Duodenal mucosa (tissue), 2 donors: ENCODE results near the gene NCS1.
A peak's percentile ranks its signal among the peaks of the same experiment; 100 is the strongest.

Experiments
- H3K27ac ChIP-seq: one replicate; pipeline ENCODE4 v1.7.0; 2013; ENCODE audit warnings: low read depth, low read length
- H3K27me3 ChIP-seq, 2 donors: one replicate each; pipeline ENCODE4 v1.7.0; 2013; ENCODE audit warnings: low read length in 2 of 2, control low read depth in 1 of 2; ENCODE audit not compliant: insufficient read depth in 2 of 2, control insufficient read depth in 1 of 2
- H3K36me3 ChIP-seq, 2 donors: one replicate each; pipeline ENCODE4 v1.7.0; 2013; ENCODE audit warnings: low read length in 2 of 2, control low read depth in 1 of 2; ENCODE audit not compliant: insufficient read depth in 2 of 2, control insufficient read depth in 1 of 2
- H3K4me1 ChIP-seq, 2 donors: one replicate each; pipeline ENCODE4 v1.7.0; 2013; ENCODE audit warnings: low read length in 2 of 2, control low read depth in 1 of 2; ENCODE audit not compliant: insufficient read depth in 2 of 2, control insufficient read depth in 1 of 2
- H3K4me3 ChIP-seq, 2 donors: one replicate each; pipeline ENCODE4 v1.7.0; 2013; ENCODE audit warnings: low read length in 2 of 2, low read depth in 1 of 2
- H3K9ac ChIP-seq, 2 donors: one replicate each; pipeline ENCODE4 v1.7.0; 2013; ENCODE audit warnings: low read length in 2 of 2, low read depth in 1 of 2
- H3K9me3 ChIP-seq, 2 donors: one replicate each; pipeline ENCODE4 v1.7.0; 2013; ENCODE audit warnings: low read length in 2 of 2, control low read depth in 1 of 2; ENCODE audit not compliant: control insufficient read depth in 1 of 2

The NCS1 gene

DNA sequence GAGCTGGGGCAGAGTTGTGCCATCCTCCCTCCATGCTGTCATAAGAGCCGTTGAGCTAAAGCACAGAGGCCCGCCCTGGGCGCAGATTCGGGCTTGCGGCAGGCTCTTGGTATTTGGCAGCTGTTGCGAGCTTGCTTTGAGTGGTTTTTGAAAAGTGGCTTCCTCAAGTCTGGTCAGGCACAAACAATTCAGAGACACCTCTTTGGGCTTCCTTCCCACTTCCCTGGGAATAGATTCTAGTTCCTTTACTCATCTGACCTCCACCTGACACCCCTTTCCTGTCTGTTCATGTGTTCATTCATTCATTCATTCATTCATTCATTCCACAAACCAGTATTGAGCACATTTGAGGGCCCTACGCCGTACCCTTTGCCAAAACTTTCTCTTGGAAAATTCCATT, 27.4 kb downstream of the NCS1 start:
- H3K36me3 ChIP-seq: no peaks in the 10 kb centered on the region
- no peaks in the 10 kb centered on the region for H3K27me3 ChIP-seq
- peaks cover 0 to 8% of the 10 kb centered on the region in 2 donors for H3K4me1 ChIP-seq
- H3K9ac ChIP-seq: no peak overlapping the region
- H3K4me3 ChIP-seq: no peak overlapping the region
- H3K27ac ChIP-seq: no peak overlapping the region
- no peaks in the 10 kb centered on the region for H3K9me3 ChIP-seq

DNA sequence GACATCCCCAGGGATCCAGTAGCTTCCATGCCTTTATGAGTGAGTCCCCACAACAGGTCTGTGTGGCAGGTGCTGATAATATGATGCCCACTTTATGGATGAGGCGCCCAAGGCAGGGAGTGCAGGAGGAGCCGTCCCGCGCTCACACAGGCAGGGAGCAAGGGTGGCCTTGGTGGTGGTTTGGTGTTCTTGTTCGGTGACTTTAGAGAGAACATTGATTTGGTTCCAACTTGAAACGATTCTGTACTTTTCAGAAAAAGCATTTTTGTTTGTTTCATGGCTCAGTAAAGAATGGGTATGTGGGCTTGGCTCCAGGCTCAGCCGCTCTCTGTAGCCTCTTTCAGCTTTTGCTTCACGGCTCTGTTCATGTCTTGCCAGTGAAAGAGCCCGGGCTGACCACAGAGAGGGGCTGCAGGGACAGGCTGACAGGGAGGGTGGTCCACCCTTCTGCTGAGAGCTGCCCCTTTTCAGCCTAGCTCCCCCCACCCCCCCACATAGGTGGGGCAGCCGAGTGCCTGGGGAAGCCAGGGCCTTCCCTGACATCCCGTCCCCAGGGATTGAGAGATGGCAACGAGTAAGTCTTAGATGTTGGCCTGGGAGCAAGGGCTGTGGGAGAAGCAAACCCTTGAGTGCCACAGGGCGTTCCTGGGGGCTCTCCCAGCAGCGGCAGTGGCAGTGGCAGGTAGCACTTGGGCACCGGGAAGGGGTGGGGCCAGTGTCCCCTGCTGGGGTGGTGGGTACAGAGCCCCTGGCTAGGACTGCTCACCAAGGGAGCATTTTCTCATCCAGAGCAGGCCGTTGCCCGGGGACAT, 28.0 kb downstream of the NCS1 start:
- H3K9me3 ChIP-seq: no peaks in the 10 kb centered on the region
- H3K4me1 ChIP-seq: peaks cover 0 to 8% of the 10 kb centered on the region in 2 donors
- no peaks in the 10 kb centered on the region for H3K36me3 ChIP-seq
- no peaks in the 10 kb centered on the region for H3K27me3 ChIP-seq
- H3K9ac ChIP-seq: no peak overlapping the region
- H3K4me3 ChIP-seq: no peak overlapping the region
- peak overlapping the region; percentile 25 for H3K27ac ChIP-seq

DNA sequence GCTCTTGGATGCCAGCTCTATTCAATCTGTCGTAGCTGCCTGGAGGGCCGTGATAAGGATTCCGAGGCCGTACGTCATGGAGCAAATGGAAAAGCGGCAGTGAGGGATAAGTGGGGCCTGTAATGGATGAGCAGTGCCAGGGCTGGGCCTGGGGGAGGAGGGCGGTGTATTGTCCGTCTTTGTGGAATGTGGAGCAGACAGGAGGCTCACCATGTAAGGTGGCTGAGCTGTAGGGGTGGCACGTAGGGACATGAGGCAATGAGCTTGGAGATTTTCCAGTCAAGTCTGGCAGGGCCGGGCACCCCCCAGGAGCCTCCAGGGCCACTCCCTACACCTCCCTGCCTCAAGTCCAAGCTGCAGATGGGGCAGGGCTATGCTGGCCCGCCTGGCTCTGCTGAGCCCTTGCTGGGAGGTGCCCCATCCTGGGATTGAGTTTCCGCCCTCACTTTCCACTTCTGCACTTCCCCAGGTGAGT, 29.2 kb downstream of the NCS1 start:
- Histone ChIP-seq H3K27ac (no peak overlapping the region), H3K9ac (no peak overlapping the region), H3K36me3 (no peaks in the 10 kb centered on the region), H3K27me3 (no peaks in the 10 kb centered on the region), H3K9me3 (no peaks in the 10 kb centered on the region), H3K4me1 (peaks cover 0 to 8% of the 10 kb centered on the region in 2 donors), H3K4me3 (no peak overlapping the region)

DNA sequence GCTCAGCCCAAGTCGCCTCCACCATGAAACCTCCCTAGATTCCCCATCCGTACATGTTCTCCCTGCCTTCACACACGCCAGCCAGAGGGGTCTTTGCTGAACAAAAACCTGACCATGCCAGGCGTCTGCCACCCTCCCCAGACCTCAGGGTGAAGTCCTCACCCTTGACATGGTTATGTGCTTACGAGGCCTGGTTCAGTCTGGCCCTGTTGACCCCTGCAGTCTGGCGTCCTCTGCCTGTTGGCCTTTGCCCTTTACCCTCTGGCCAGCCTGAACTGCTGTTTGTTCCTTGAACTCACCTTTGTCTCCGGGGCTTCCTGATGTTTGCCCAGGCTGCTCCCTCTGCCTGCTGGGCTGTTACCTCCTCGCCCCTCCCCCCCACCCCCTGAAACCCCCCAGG, 29.8 kb downstream of the NCS1 start:
- Histone ChIP-seq H3K27ac (no peak overlapping the region), H3K9me3 (no peaks in the 10 kb centered on the region), H3K4me1 (peaks cover 0 to 4% of the 10 kb centered on the region in 2 donors), H3K4me3 (no peak overlapping the region), H3K9ac (no peak overlapping the region), H3K27me3 (no peaks in the 10 kb centered on the region), H3K36me3 (no peaks in the 10 kb centered on the region)

DNA sequence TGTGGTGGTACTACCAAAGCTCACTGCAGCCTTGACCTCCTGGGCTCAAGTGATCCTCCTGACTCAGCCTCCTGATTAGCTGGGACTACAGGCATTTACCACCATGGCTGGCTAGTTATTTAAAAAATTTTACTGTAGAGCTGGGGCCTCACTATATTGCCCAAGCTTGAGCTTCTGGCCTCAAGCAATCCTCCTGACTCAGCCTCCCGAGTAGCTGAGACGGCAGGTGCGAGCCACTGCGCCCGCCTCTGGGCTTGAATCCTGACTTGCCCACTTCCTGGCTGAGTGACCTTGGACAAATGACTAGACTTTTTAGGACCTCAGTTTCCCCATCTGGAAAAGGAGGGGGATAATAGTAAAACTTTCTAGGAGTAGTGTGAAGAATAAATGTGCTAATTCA, 32.1 kb downstream of the NCS1 start:
- no peak overlapping the region for H3K9ac ChIP-seq
- H3K4me1 ChIP-seq: no peaks in the 10 kb centered on the region
- H3K9me3 ChIP-seq: no peaks in the 10 kb centered on the region
- no peak overlapping the region for H3K4me3 ChIP-seq
- H3K27me3 ChIP-seq: no peaks in the 10 kb centered on the region
- H3K27ac ChIP-seq: no peak overlapping the region
- no peaks in the 10 kb centered on the region for H3K36me3 ChIP-seq

DNA sequence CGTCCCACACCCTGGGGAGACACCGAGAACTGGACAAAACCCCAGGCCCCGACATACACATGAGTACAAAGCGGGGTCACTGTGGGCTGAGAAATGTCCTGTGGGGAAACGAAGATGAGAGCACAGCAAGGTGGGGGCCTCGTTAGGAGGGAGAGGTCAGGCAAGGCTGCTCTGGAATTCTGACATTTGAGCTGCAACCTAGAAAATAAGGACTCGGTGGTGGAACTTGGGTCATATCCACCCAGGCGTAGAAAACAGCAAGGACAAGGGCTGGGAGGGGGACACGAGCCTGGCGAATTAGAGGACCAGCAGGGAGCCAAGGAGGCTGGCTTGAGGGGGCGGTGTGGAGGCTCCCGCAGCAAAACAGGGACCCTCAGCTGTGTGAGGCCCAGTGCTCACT, 32.8 kb downstream of the NCS1 start:
- H3K4me3 ChIP-seq: no peak overlapping the region
- H3K9ac ChIP-seq: no peak overlapping the region
- no peak overlapping the region for H3K27ac ChIP-seq
- H3K27me3 ChIP-seq: no peaks in the 10 kb centered on the region
- H3K4me1 ChIP-seq: no peaks in the 10 kb centered on the region
- H3K36me3 ChIP-seq: no peaks in the 10 kb centered on the region
- no peaks in the 10 kb centered on the region for H3K9me3 ChIP-seq

DNA sequence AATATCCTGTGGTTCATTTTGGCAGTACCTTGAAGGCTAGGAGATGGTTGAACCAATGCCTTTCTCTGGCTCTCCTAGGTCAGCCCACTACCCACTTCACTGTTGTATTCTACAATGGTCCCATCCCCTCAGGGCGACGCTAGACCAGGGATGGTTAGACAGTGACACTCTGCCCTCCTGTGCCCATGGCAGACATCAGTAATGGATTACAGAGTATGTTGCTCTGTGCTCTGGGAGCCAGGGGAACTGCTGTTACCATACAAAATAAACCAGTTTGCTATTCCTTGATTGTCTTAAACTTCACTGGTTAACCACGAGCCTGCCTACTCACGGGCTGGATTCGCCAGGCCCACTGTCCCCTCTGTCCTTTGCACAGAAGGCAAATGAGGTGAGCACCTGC, 33.7 kb downstream of the NCS1 start:
- Histone ChIP-seq H3K9ac (no peak overlapping the region), H3K4me1 (no peaks in the 10 kb centered on the region), H3K27ac (no peak overlapping the region), H3K27me3 (no peaks in the 10 kb centered on the region), H3K36me3 (no peaks in the 10 kb centered on the region), H3K9me3 (no peaks in the 10 kb centered on the region), H3K4me3 (no peak overlapping the region)

DNA sequence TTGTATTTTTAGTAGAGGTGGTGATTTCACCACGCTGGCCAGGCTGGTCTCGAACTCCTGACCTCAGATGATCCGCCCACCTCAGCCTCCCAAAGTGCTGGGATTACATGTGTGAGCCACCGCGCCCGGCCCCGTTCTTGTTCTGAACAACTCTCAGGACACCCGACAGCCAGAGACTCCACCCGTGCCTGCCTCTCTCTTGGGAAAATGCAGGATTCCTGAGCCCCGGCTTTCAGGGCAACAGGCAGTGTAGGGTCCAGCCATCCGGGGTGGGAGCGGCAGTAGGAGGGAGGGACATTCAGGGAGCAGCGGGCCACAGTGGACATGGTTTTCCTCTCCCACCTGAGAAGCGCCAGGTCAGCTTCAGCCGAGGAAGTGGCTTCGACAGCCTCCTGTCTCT, 34.4 kb downstream of the NCS1 start:
- no peak overlapping the region for H3K9ac ChIP-seq
- H3K9me3 ChIP-seq: no peaks in the 10 kb centered on the region
- no peaks in the 10 kb centered on the region for H3K27me3 ChIP-seq
- no peak overlapping the region for H3K4me3 ChIP-seq
- no peak overlapping the region for H3K27ac ChIP-seq
- no peaks in the 10 kb centered on the region for H3K4me1 ChIP-seq
- no peaks in the 10 kb centered on the region for H3K36me3 ChIP-seq

DNA sequence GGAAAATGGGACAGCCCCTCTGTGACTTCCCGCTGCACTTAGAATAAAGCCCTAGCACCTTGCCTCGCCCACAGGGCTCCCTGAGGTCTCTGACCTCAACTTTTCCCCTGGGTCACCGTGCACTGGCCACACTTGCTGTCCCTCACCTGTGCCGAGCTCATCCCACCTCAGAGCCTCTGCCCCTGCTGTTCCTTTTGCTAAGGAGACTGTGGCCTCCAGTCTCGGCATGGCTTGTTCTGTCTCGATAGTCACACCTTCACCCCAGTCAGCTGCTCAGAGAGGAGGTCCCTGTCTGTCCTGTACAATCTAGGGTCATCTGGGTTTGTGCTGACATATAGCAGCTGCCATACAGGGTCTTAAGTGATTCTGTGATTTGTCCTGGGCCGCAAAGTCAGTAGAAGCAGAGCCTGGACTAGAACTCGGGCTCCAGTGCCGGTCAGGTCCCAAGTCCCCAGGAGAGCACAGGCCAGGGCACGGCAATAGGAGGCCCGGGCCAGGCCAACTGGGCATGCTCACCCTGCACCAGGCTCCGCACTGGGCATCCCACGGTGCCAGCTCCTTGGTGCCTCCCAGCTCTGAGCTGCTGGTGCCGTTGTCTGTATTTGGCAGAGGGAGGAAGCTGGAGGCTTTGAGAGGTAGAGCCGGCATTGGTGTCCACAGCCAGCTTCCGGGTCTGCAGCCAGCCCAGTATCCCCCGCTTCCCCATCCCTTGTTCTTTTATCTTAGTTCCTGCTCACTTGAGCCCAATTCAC, 35.2 kb downstream of the NCS1 start:
- Histone ChIP-seq H3K27me3 (no peaks in the 10 kb centered on the region), H3K36me3 (no peaks in the 10 kb centered on the region), H3K4me3 (no peak overlapping the region), H3K27ac (no peak overlapping the region), H3K9ac (no peak overlapping the region), H3K4me1 (no peaks in the 10 kb centered on the region), H3K9me3 (no peaks in the 10 kb centered on the region)

DNA sequence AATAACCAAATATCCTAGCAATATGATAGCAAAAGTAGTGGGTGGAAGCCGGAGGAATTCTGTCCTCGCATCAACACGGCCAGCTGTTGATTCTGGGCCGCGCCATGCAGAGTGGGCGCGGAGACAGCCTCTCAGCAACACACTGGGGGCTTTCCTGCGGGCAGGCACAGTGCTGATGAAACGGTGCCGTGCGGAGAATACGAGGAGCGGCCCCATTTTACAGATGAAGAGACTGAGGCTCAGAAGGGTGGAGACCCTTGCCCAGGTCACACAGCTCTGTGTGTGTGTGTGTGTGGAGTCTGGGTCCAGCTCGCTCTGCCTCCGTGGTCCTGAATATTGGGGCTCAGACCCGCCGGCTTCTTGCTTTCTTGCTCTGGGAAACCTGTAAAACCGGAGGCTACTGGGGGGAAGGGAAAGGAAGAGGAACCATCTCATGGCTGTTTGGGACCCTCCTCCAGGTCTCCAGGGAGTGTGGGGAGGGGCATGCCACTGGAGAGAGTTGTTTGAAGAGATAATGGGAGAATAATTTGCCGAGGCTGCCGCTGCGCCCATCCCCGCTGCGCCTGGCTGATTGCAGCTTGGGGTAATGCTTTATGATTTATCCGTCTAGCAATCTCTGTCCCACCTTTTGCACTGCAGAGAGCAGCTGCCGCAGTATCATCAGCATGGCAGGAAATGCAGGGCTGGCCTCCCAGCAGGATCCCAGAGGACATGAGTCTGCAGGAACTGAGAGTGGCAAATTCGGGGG, 36.6 kb downstream of the NCS1 start:
- H3K9ac ChIP-seq: no peak overlapping the region
- H3K4me1 ChIP-seq: no peaks in the 10 kb centered on the region
- H3K4me3 ChIP-seq: no peak overlapping the region
- no peaks in the 10 kb centered on the region for H3K9me3 ChIP-seq
- no peaks in the 10 kb centered on the region for H3K36me3 ChIP-seq
- H3K27me3 ChIP-seq: no peaks in the 10 kb centered on the region
- no peak overlapping the region for H3K27ac ChIP-seq
